ENCODE measurements around the gene UNC13D.

GRCh38 chr17:75783069-75783783 is 61.0 kb downstream of the UNC13D start:
- TF ChIP-seq CTCF (IDR thresholded peaks at IDR 0.05; ENCODE audit: poor library complexity, severe bottlenecking) = peak; percentile 65
- no peak for TF ChIP-seq SMC3 (conservative IDR thresholded peaks at IDR 0.05; ENCODE audit: poor library complexity)
